DOHH2 (cell line): Measurements from ENCODE around the gene SRP72.

ENCODE experiments used
- CTCF ChIP-seq: fragments of 200-600 bp; sonication (generic); IDR thresholded peaks from one replicate; pipeline ENCODE4 v1.5.1; 2014; ENCODE audit warnings: antibody characterized with exemption, mild to moderate bottlenecking, low read depth, low read length; ENCODE audit not compliant: poor library complexity, severe bottlenecking
- EZH2phosphoT487 ChIP-seq: fragments of 200-600 bp; sonication (generic); IDR thresholded peaks from 2 replicates; pipeline ENCODE4 v1.6.1; 2017; ENCODE audit warnings: borderline replicate concordance, mild to moderate bottlenecking, antibody characterized with exemption, low read length, moderate library complexity, mixed read lengths

DNA sequence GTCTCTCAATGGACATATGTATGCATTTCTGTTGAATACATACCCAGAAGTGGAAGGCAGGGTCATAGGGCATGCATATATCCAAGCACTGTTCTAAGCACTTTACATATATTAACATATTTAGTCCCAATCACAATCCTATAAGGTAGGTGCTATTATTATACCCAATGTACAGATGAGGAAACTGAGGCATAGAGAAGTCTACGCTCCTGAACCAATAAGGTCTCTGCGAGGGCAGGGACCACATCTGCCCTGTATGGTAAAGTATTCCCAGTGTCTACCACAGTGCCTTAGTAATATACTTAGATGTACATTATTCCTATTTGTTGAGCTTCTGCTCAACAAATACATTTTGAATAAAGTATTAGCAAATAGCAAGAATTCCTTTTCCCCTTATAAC is 37.2 kb upstream of the SRP72 start:
- TF ChIP-seq EZH2phosphoT487: no peak
- TF ChIP-seq CTCF: no peak
